SU-DHL-6 (cell line): ENCODE results near the gene NASP.

Source experiments
- H2AFZ ChIP-seq: fragments of 200-600 bp; sonication (generic); 2 replicates; pipeline ENCODE4 v1.6.1; 2014; ENCODE audit warnings: low read depth, mild to moderate bottlenecking, moderate library complexity, mixed read lengths, antibody characterized with exemption, low read length; ENCODE audit not compliant: severe bottlenecking
- H3F3A ChIP-seq: fragments of 200-600 bp; shearing (Covaris generic); 2 replicates; pipeline ENCODE4 v1.6.0; 2016; ENCODE audit warnings: antibody characterized with exemption, mild to moderate bottlenecking; ENCODE audit not compliant: insufficient read depth
- H3K27ac ChIP-seq: fragments of 200-600 bp; sonication (generic); 2 replicates; pipeline ENCODE4 v1.5.1; 2016; ENCODE audit warnings: low read depth, mild to moderate bottlenecking, low read length, moderate library complexity, mixed read lengths
- H3K27me3 ChIP-seq: fragments of 200-600 bp; sonication (generic), shearing (Covaris generic); 2 replicates; pipeline ENCODE4 v1.6.0; 2014; ENCODE audit warnings: mild to moderate bottlenecking, low read length
- H3K36me3 ChIP-seq: fragments of 200-600 bp; sonication (generic); 2 replicates; pipeline ENCODE4 v1.6.1; 2014; ENCODE audit warnings: mild to moderate bottlenecking, low read length, mixed read lengths
- H3K4me2 ChIP-seq: fragments of 300-600, 200-600 bp; shearing (Covaris generic), sonication (generic); 2 replicates; pipeline ENCODE4 v1.6.0; 2014; ENCODE audit warnings: low read length, low read depth, mild to moderate bottlenecking; ENCODE audit not compliant: poor library complexity, severe bottlenecking
- H3K4me3 ChIP-seq: fragments of 200-600 bp; sonication (generic); 2 replicates; pipeline ENCODE4 v1.5.1; 2014; ENCODE audit warnings: antibody characterized with exemption, low read length, mild to moderate bottlenecking, mixed read lengths; ENCODE audit not compliant: insufficient read depth, poor library complexity, severe bottlenecking
- H3K79me2 ChIP-seq: fragments of 200-600 bp; sonication (generic); 2 replicates; pipeline ENCODE4 v1.6.1; 2014; ENCODE audit warnings: mild to moderate bottlenecking, low read length, moderate library complexity; ENCODE audit not compliant: insufficient read depth
- H3K9ac ChIP-seq: fragments of 200-600 bp; sonication (generic); 2 replicates; pipeline ENCODE4 v1.7.0; 2014; ENCODE audit warnings: mild to moderate bottlenecking, low read length
- H3K9me2 ChIP-seq: fragments of 200-600 bp; sonication (generic); replicated peaks from 2 replicates; pipeline ENCODE4 v1.6.1; 2014; ENCODE audit warnings: low read length; ENCODE audit not compliant: insufficient read depth
- H3K9me3 ChIP-seq: fragments of 200-600 bp; sonication (generic); 2 replicates; pipeline ENCODE4 v1.6.1; 2014; ENCODE audit warnings: low read length, mixed read lengths; ENCODE audit not compliant: insufficient read depth
- H4K20me1 ChIP-seq: fragments of 200-600 bp; sonication (generic); 2 replicates; pipeline ENCODE4 v1.6.1; 2014; ENCODE audit warnings: low read depth, mild to moderate bottlenecking, antibody characterized with exemption, low read length, moderate library complexity, mixed read lengths
- CTCF ChIP-seq: fragments of 200-600 bp; sonication (generic); IDR thresholded peaks from one replicate; pipeline ENCODE4 v1.5.1; 2017; ENCODE audit warnings: antibody characterized with exemption, mild to moderate bottlenecking, low read length, moderate library complexity; ENCODE audit not compliant: insufficient read depth, poor library complexity, severe bottlenecking
- EZH2phosphoT487 ChIP-seq: fragments of 200-600 bp; sonication (generic), shearing (Covaris generic); conservative IDR thresholded peaks from 2 replicates; pipeline ENCODE4 v1.6.1; 2018; ENCODE audit warnings: mild to moderate bottlenecking, antibody characterized with exemption, low read length, moderate library complexity, mixed read lengths

NASP gene

GRCh38 chr1:45604239-45604638 is 20.4 kb downstream of the NASP start:
- no peak overlapping the region for H3K4me2 ChIP-seq
- H3F3A ChIP-seq = peaks cover 5% of the 10 kb centered on the region
- no peak overlapping the region for H3K4me3 ChIP-seq
- H3K9ac ChIP-seq = no peak overlapping the region
- H3K79me2 ChIP-seq = peaks cover 75% of the 10 kb centered on the region
- no peaks in the 10 kb centered on the region for H3K9me2 ChIP-seq
- peaks cover 26% of the 10 kb centered on the region for H4K20me1 ChIP-seq
- H2AFZ ChIP-seq = no peak overlapping the region
- TF ChIP-seq CTCF (no peak), EZH2phosphoT487 (no peak)
- no peaks in the 10 kb centered on the region for H3K9me3 ChIP-seq
- no peaks in the 10 kb centered on the region for H3K27me3 ChIP-seq
- peaks cover 62% of the 10 kb centered on the region for H3K36me3 ChIP-seq
- no peak overlapping the region for H3K27ac ChIP-seq

GRCh38 chr1:45607404-45608074 is 23.7 kb downstream of the NASP start:
- Histone ChIP-seq H3F3A (peaks cover 5% of the 10 kb centered on the region; the same call in 1 of the 2 replicates), H3K9me3 (no peaks in the 10 kb centered on the region), H3K79me2 (peaks cover 42% of the 10 kb centered on the region), H2AFZ (no peak overlapping the region), H4K20me1 (peaks cover 22% of the 10 kb centered on the region), H3K27ac (no peak overlapping the region), H3K9ac (no peak overlapping the region), H3K36me3 (peaks cover 64% of the 10 kb centered on the region), H3K27me3 (no peaks in the 10 kb centered on the region), H3K9me2 (no peaks in the 10 kb centered on the region), H3K4me2 (no peak overlapping the region), H3K4me3 (no peak overlapping the region)
- TF ChIP-seq EZH2phosphoT487 (no peak), CTCF (no peak)

- H3K79me2 ChIP-seq = peaks cover 32% of the 10 kb centered on the region
- TF ChIP-seq CTCF (no peak), EZH2phosphoT487 (no peak)
- no peak overlapping the region for H3K9ac ChIP-seq
- no peak overlapping the region for H3K4me2 ChIP-seq
- H3K36me3 ChIP-seq = peaks cover 65% of the 10 kb centered on the region
- H4K20me1 ChIP-seq = peaks cover 14% of the 10 kb centered on the region; the same call in 1 of the 2 replicates
- H3K9me3 ChIP-seq = no peaks in the 10 kb centered on the region
- H3F3A ChIP-seq = peaks cover 14% of the 10 kb centered on the region; the same call in 1 of the 2 replicates
- no peak overlapping the region for H3K4me3 ChIP-seq
- H3K9me2 ChIP-seq = no peaks in the 10 kb centered on the region
- no peaks in the 10 kb centered on the region for H3K27me3 ChIP-seq
- no peak overlapping the region for H2AFZ ChIP-seq
- H3K27ac ChIP-seq = no peak overlapping the region
Measured at GRCh38 chr1:45608175-45609156, 24.6 kb downstream of the NASP start.
